ENCODE results near the gene SIPA1L3. TPM values are rescaled to one million over a fixed set of nuclear protein-coding genes. Genes with fewer than 3 reads are reported as not detected.

The SIPA1L3 gene
- total RNA-seq, 4 donors from 2014 or later, result 4.1 to 18.7 (median 6.1) TPM

DNA sequence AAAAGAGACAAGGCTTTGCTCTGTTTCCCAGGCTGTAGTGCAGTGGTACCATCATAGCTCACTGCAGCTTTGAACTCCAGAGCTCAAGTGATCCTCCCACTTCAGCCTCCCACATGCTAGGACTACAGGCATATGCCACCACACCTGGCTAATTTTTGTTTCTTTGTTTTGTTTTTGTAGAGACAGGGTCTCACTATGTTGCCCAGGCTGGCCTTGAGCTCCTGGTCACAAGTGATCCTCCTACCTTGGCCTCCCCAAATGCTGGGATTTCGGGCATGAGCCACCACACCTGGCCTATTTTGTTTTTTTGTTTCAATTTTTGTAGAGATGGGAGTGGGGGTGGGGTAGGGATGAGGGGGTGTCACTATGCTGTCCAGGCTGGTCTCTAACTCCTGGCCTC is 7.6 kb upstream of the SIPA1L3 start:
- ATAC-seq, result no peak
- no peak overlapping the region for H3K27ac ChIP-seq
- intact Hi-C loops (cut with DNase I; ENCODE audit: low total_unique reads), result loop anchor here (2.0 kb wide), 1 partner anchor 435 kb away; the partner anchor contains the start of gene CATSPERG

DNA sequence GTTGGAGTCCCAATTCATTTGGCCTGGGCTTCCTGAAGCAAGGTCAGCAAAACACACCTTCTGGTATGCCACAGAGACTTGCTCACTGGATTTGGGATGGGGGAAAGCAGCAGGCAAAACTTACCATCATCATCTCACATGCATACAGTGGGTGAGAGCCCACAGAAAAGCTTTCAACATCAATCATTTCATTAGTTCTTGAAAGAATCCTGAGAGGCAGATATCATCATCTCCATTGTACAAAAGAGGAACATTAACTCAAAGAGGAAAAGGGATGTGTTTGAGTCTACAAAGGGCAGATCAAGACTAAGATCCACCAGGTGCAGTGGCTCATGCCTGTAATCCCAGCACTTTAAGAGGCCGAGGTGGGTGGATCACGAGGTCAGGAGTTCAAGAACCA is 7.0 kb upstream of the SIPA1L3 start:
- Histone ChIP-seq H3K4me1 (no peaks in the 10 kb centered on the region), H3K36me3 (no peaks in the 10 kb centered on the region), H3K27me3 (no peaks in the 10 kb centered on the region), H3K27ac (no peak overlapping the region), H3K4me3 (no peak overlapping the region), H3K9me3 (no peaks in the 10 kb centered on the region)
- in situ Hi-C loops (cut with MboI; ENCODE audit: low sequenced_read_pairs in 4 of 4), result loop anchor here (5.0 to 25.0 kb wide), 4 partner anchors 192 to 437 kb away; partner anchors contain the start of gene CATSPERG (in 4 of the 4)
- no peak for TF ChIP-seq POLR2A (IDR thresholded peaks at IDR 0.05)
- TF ChIP-seq, protein P1, sequence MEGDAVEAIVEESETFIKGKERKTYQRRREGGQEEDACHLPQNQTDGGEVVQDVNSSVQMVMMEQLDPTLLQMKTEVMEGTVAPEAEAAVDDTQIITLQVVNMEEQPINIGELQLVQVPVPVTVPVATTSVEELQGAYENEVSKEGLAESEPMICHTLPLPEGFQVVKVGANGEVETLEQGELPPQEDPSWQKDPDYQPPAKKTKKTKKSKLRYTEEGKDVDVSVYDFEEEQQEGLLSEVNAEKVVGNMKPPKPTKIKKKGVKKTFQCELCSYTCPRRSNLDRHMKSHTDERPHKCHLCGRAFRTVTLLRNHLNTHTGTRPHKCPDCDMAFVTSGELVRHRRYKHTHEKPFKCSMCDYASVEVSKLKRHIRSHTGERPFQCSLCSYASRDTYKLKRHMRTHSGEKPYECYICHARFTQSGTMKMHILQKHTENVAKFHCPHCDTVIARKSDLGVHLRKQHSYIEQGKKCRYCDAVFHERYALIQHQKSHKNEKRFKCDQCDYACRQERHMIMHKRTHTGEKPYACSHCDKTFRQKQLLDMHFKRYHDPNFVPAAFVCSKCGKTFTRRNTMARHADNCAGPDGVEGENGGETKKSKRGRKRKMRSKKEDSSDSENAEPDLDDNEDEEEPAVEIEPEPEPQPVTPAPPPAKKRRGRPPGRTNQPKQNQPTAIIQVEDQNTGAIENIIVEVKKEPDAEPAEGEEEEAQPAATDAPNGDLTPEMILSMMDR (IDR thresholded peaks at IDR 0.05 in 4 of 5, conservative IDR thresholded peaks at IDR 0.05 in 1 of 5), result no peak
- ATAC-seq (no peak), DNase-seq (no peak)
- intact Hi-C loops (cut with DNase I; ENCODE audit: low total_unique reads), result loop anchor here (2.0 to 10.0 kb wide), 4 partner anchors 345 to 565 kb away; partner anchors contain the start of genes CATSPERG and ZNF527

More for the DNA sequence above, 7.6 kb upstream of the SIPA1L3 start:
- Histone ChIP-seq H3K9me3 (no peaks in the 10 kb centered on the region), H3K36me3 (no peaks in the 10 kb centered on the region), H3K4me1 (no peaks in the 10 kb centered on the region), H3K4me3 (no peak overlapping the region), H3K27me3 (no peaks in the 10 kb centered on the region)
- DNase-seq, result no peak
- in situ Hi-C loops (cut with MboI; ENCODE audit: low sequenced_read_pairs in 4 of 4), result loop anchor here in 2 of 4 donors (10.0 to 25.0 kb wide), 2 partner anchors 195 to 338 kb away; no protein-coding TSS in a partner anchor
- no peak for TF ChIP-seq POLR2A (IDR thresholded peaks at IDR 0.05)
- TF ChIP-seq, protein P1 (IDR thresholded peaks at IDR 0.05 in 4 of 5, conservative IDR thresholded peaks at IDR 0.05 in 1 of 5), result no peak

DNA sequence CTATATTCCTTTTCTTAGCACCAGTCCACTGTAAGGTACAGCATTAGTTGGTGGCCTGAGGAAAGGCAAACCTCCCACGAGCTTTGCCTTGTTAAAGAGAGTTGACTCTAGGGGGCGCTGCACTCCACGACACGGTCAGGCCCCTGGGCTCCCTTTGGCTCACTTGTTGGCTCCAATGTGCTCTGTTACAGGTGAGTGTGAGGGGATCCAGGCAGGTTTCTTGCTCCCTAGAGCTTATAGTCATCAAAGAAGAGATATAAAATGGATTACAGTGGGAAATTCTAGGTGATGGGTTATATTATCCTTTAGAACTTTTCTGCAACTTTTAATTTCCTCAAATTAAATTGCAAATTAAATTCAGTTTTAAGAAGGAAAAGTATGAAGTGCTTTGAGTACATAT is 4.3 kb upstream of the SIPA1L3 start:
- H3K27ac ChIP-seq, result no peak overlapping the region
- in situ Hi-C loops (cut with MboI; ENCODE audit: low sequenced_read_pairs in 4 of 4), result loop anchor here (5.0 to 25.0 kb wide), 3 partner anchors 190 to 435 kb away; partner anchors contain the start of gene CATSPERG (in 4 of the 4)
- no peak overlapping the region for H3K4me3 ChIP-seq
- peaks cover 0 to 3% of the 10 kb centered on the region in 2 donors for H3K4me1 ChIP-seq
- no peak for TF ChIP-seq POLR2A (IDR thresholded peaks at IDR 0.05)
- TF ChIP-seq, protein P1 (IDR thresholded peaks at IDR 0.05 in 4 of 5, conservative IDR thresholded peaks at IDR 0.05 in 1 of 5), result peak; percentile 55 to 80 (median 72)
- ATAC-seq, result peak in 1 of 2 donors; percentile 26
- intact Hi-C loops (cut with DNase I; ENCODE audit: low total_unique reads), result loop anchor here (10.0 kb wide), 3 partner anchors 342 to 568 kb away; partner anchors contain the start of gene ZNF527
- H3K36me3 ChIP-seq, result no peaks in the 10 kb centered on the region
- peak; percentile 38 to 61 for DNase-seq
- no peaks in the 10 kb centered on the region for H3K27me3 ChIP-seq
- H3K9me3 ChIP-seq, result no peaks in the 10 kb centered on the region

DNA sequence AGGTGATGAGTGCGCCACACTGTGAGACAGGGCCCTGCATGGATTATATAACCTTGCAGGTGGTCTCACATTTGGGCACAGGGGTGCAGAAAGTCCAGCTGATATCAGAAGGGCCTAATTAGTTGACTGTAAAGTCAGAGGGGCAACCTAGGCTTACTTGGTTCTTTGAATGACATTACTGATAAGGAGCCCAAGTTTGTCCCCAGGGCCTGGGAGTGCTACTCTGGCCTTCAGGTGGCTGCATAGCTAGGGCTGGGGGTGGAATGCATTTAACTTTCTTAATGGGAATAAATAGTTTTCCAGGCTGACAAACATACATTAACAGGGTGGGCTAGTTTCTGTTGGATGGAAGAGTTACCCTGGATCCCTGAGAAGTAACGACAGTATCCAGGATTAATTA is 3.9 kb upstream of the SIPA1L3 start:
- no peak for ATAC-seq

More for the DNA sequence above, 3.9 kb upstream of the SIPA1L3 start:
- DNase-seq, result no peak
- intact Hi-C loops (cut with DNase I; ENCODE audit: low total_unique reads) (loop anchor here (10.0 kb wide), 3 partner anchors 342 to 568 kb away; partner anchors contain the start of gene ZNF527), in situ Hi-C loops (cut with MboI; ENCODE audit: low sequenced_read_pairs in 4 of 4) (loop anchor here (5.0 to 25.0 kb wide), 3 partner anchors 189 to 434 kb away; partner anchors contain the start of gene CATSPERG (in 4 of the 4))
- H3K27me3 ChIP-seq, result no peaks in the 10 kb centered on the region
- no peaks in the 10 kb centered on the region for H3K9me3 ChIP-seq
- no peak overlapping the region for H3K4me3 ChIP-seq
- no peaks in the 10 kb centered on the region for H3K36me3 ChIP-seq
- no peak overlapping the region for H3K27ac ChIP-seq
- no peak for TF ChIP-seq POLR2A (IDR thresholded peaks at IDR 0.05)
- TF ChIP-seq, protein P1 (IDR thresholded peaks at IDR 0.05 in 4 of 5, conservative IDR thresholded peaks at IDR 0.05 in 1 of 5), result no peak
- H3K4me1 ChIP-seq, result peaks cover 2 to 7% of the 10 kb centered on the region in 2 donors
